ENCODE results near the gene RAB5B. TPM values are rescaled to one million over a fixed set of nuclear protein-coding genes. Genes with fewer than 3 reads are reported as not detected.
A peak's percentile ranks its signal among the peaks of the same experiment; 100 is the strongest.

RAB5B gene
- polyA plus RNA-seq, 1 donor (not counting 4 experiments of a cell fraction or from before 2014, with no cell fraction given): 138 TPM

DNA sequence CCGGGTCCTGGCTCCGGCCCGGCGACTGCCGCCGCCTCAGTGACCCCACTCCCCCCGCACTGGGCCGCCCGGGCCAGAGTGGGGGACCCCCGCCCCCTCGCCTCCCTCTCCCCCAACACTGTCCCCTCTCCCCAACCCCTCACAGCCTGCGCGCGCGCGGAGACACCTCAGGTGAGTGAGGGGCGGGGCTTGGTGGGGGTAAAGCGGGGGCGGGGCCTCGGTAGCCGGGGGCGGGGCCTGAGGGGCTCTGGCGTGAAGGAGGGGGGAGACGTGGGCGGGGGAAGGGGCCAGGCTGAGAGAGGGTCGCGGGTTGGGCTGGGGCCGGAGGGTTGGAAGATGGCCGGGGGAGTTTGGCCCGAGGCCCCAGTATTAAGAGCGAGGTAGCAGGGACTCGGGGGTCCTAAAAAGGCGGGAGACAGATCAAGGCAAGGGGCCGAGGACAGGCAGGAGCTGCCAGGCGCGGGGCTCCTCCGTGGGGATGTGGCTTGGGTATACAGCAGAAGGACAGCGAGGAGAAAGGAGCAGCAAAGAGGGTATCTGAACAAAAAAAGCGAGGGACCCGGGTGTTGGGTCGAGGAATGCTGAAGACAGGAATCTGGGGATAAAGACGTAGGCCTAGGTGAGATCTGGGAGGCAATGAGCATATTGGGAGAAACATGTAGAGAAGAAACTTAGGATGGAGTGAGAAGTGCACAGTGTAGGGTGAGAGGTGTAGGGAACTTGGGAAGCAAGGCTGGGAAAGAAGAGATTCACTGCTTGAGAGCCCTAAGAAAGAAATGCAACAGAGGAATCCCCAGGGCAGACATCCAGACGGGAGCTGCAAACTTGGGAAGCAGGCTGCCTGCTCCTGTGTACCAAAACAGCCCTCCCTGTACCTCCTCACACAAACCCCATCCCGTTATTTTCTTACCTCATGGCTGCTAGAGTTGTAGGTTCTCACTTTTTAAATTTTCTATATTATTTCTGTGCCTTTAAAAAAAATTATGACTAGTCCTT is 34.0 kb downstream of the RAB5B start:
- TF ChIP-seq CTCF (optimal IDR thresholded peaks at IDR 0.05 in 1 of 3, IDR thresholded peaks at IDR 0.05 in 1 of 3, conservative IDR thresholded peaks at IDR 0.05 in 1 of 3; ENCODE audit: extremely low read depth in 1 of 3, insufficient read depth in 2 of 3, low read length in 3 of 3): no peak
- no peak for TF ChIP-seq EZH2 (IDR thresholded peaks at IDR 0.05; ENCODE audit: low read length)
- H4K20me1 ChIP-seq (ENCODE audit: control insufficient read depth, extremely low read depth, insufficient read depth, low read length): no peaks in the 10 kb centered on the region
- H3K4me2 ChIP-seq (ENCODE audit: control insufficient read depth, extremely low read depth, insufficient read depth, low read depth, low read length): peak overlapping the region; percentile 94
- no peak for DNase-seq (ENCODE audit: low read depth, low spot score)
- no peaks in the 10 kb centered on the region for H3K9me1 ChIP-seq (ENCODE audit: control insufficient read depth, extremely low read depth, insufficient read depth, low read length)
- peak overlapping the region; percentile 45 for H3K27ac ChIP-seq (ENCODE audit: control insufficient read depth, insufficient read depth, low read length)
- H3K36me3 ChIP-seq (ENCODE audit: control insufficient read depth in 2 of 2, extremely low read depth in 1 of 2, insufficient read depth in 2 of 2, low read length in 2 of 2): peaks cover 4 to 7% of the 10 kb centered on the region in 2 experiments
- FAIRE-seq: peak; percentile 52
- dilution Hi-C loops (cut with MboI; ENCODE audit: extremely low pct_ligation_motif_present, low sequenced_read_pairs): no loop called here
- no peaks in the 10 kb centered on the region for H3K9me3 ChIP-seq (ENCODE audit: control insufficient read depth, low read depth, low read length)
- peak overlapping the region; percentile 89 for H2AFZ ChIP-seq (ENCODE audit: control insufficient read depth, low read length)
- peak overlapping the region; percentile 58 to 76 (median 71) for H3K4me3 ChIP-seq (ENCODE audit: control insufficient read depth in 2 of 3, extremely low read depth in 1 of 3, insufficient read depth in 2 of 3, low read depth in 1 of 3, low read length in 3 of 3)
- H3K27me3 ChIP-seq (ENCODE audit: control insufficient read depth, extremely low read depth, insufficient read depth, low read length): no peaks in the 10 kb centered on the region
- peaks cover 5% of the 10 kb centered on the region for H3K4me1 ChIP-seq (ENCODE audit: control insufficient read depth, extremely low read depth, insufficient read depth, low read length)
- H3K79me2 ChIP-seq (ENCODE audit: control insufficient read depth, insufficient read depth, low read length): no peaks in the 10 kb centered on the region
- H3K9ac ChIP-seq (ENCODE audit: control insufficient read depth, extremely low read depth, insufficient read depth, low read length): peak overlapping the region; percentile 63

DNA sequence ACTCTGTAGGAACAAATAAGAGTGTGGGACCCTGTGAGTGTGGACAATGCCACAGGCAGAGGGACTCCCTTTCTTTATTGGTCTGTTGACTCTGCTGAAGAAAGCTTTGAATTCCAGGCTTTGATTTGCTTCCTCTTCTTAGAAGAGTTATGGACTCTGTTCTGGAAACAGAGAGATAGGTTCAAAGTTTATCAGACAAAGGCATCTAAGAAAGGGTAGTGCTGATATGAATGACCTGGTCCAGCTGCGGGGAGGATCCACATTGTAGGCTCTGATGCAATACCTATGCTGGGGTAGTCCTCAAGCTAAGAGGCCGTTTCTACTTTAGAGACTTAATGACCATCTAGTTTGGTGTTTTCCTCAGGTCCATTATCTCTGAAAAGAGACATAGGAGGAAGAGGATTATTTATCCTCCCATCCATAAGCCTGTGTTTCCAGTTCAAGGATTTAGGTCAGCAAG is 36.3 kb downstream of the RAB5B start:
- Histone ChIP-seq H3K4me2 (ENCODE audit: control insufficient read depth, extremely low read depth, insufficient read depth, low read depth, low read length) (no peak overlapping the region), H3K9me3 (ENCODE audit: control insufficient read depth, low read depth, low read length) (no peaks in the 10 kb centered on the region), H2AFZ (ENCODE audit: control insufficient read depth, low read length) (no peak overlapping the region), H3K9ac (ENCODE audit: control insufficient read depth, extremely low read depth, insufficient read depth, low read length) (no peak overlapping the region), H3K4me3 (ENCODE audit: control insufficient read depth in 2 of 3, extremely low read depth in 1 of 3, insufficient read depth in 2 of 3, low read depth in 1 of 3, low read length in 3 of 3) (no peak overlapping the region), H3K27ac (ENCODE audit: control insufficient read depth, insufficient read depth, low read length) (no peak overlapping the region), H3K27me3 (ENCODE audit: control insufficient read depth, extremely low read depth, insufficient read depth, low read length) (no peaks in the 10 kb centered on the region), H4K20me1 (ENCODE audit: control insufficient read depth, extremely low read depth, insufficient read depth, low read length) (no peaks in the 10 kb centered on the region), H3K79me2 (ENCODE audit: control insufficient read depth, insufficient read depth, low read length) (no peaks in the 10 kb centered on the region), H3K36me3 (ENCODE audit: control insufficient read depth in 2 of 2, extremely low read depth in 1 of 2, insufficient read depth in 2 of 2, low read length in 2 of 2) (no peaks in the 10 kb centered on the region), H3K9me1 (ENCODE audit: control insufficient read depth, extremely low read depth, insufficient read depth, low read length) (no peaks in the 10 kb centered on the region), H3K4me1 (ENCODE audit: control insufficient read depth, extremely low read depth, insufficient read depth, low read length) (peaks cover 5% of the 10 kb centered on the region)
- dilution Hi-C loops (cut with MboI; ENCODE audit: extremely low pct_ligation_motif_present, low sequenced_read_pairs): no loop called here
- FAIRE-seq: no peak
- TF ChIP-seq CTCF (optimal IDR thresholded peaks at IDR 0.05 in 1 of 3, IDR thresholded peaks at IDR 0.05 in 1 of 3, conservative IDR thresholded peaks at IDR 0.05 in 1 of 3; ENCODE audit: extremely low read depth in 1 of 3, insufficient read depth in 2 of 3, low read length in 3 of 3): no peak
- TF ChIP-seq EZH2 (IDR thresholded peaks at IDR 0.05; ENCODE audit: low read length): no peak
- DNase-seq (ENCODE audit: low read depth, low spot score): no peak

All from keratinocyte (primary cell).